Astrocyte of the cerebellum (primary cell): Measurements from ENCODE around the gene ACACA.

Experiments
- DNase-seq: peaks from one replicate; pipeline ENCODE4 v3.0.0-alpha.2; 2011; ENCODE audit warnings: low read depth
- H3K4me3 ChIP-seq: 2 replicates; pipeline ENCODE4 v1.5.1; 2011; ENCODE audit warnings: mild to moderate bottlenecking, low read depth, low read length, moderate library complexity
- in situ Hi-C: cut with HindIII; loops from 2 replicates; pipeline ENCODE4 v1.10.0; 2017; ENCODE audit warnings: low sequenced_read_pairs
- TF ChIP-seq, protein P1 (sequence below): IDR thresholded peaks from 2 replicates; pipeline ENCODE4 v1.5.1; 2012; ENCODE audit warnings: low read length, low read depth, moderate library complexity, mild to moderate bottlenecking; ENCODE audit errors: missing control alignments

ACACA gene

DNA sequence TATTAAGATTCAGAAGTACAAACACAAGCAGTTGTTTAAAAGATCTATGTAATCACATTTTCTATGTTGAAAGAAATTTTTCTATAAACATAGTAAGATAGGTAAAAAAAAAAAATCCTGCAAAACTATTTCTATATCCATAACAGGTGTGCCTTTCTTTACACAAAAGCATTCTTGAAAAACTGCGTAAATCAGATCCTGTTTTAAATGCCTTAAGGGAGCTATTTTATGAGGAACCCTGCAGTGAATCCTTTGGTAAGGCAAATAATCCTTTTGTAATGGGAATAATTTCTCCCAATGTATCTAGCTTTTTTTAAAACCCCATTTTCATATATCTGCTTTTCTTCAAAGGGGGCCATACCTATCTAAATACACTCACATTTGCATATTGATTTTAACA, 300.6 kb downstream of the ACACA start:
- no peak for DNase-seq
- H3K4me3 ChIP-seq = no peak overlapping the region
- in situ Hi-C loops = no loop called here
- TF ChIP-seq, protein P1, sequence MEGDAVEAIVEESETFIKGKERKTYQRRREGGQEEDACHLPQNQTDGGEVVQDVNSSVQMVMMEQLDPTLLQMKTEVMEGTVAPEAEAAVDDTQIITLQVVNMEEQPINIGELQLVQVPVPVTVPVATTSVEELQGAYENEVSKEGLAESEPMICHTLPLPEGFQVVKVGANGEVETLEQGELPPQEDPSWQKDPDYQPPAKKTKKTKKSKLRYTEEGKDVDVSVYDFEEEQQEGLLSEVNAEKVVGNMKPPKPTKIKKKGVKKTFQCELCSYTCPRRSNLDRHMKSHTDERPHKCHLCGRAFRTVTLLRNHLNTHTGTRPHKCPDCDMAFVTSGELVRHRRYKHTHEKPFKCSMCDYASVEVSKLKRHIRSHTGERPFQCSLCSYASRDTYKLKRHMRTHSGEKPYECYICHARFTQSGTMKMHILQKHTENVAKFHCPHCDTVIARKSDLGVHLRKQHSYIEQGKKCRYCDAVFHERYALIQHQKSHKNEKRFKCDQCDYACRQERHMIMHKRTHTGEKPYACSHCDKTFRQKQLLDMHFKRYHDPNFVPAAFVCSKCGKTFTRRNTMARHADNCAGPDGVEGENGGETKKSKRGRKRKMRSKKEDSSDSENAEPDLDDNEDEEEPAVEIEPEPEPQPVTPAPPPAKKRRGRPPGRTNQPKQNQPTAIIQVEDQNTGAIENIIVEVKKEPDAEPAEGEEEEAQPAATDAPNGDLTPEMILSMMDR = no peak

- no peak overlapping the region for H3K4me3 ChIP-seq
- TF ChIP-seq, protein P1 = no peak
- in situ Hi-C loops = no loop called here
- DNase-seq = no peak
Observed at GRCh38 chr17:37103231-37103630, 303.4 kb downstream of the ACACA start.

GRCh38 chr17:37101306-37101705, 305.3 kb downstream of the ACACA start:
- DNase-seq = no peak
- TF ChIP-seq, protein P1 = no peak
- in situ Hi-C loops = no loop called here
- no peak overlapping the region for H3K4me3 ChIP-seq

- in situ Hi-C loops = no loop called here
- no peak for DNase-seq
- TF ChIP-seq, protein P1 = no peak
- no peak overlapping the region for H3K4me3 ChIP-seq
Observed at GRCh38 chr17:37100231-37100630, 306.4 kb downstream of the ACACA start.

DNA sequence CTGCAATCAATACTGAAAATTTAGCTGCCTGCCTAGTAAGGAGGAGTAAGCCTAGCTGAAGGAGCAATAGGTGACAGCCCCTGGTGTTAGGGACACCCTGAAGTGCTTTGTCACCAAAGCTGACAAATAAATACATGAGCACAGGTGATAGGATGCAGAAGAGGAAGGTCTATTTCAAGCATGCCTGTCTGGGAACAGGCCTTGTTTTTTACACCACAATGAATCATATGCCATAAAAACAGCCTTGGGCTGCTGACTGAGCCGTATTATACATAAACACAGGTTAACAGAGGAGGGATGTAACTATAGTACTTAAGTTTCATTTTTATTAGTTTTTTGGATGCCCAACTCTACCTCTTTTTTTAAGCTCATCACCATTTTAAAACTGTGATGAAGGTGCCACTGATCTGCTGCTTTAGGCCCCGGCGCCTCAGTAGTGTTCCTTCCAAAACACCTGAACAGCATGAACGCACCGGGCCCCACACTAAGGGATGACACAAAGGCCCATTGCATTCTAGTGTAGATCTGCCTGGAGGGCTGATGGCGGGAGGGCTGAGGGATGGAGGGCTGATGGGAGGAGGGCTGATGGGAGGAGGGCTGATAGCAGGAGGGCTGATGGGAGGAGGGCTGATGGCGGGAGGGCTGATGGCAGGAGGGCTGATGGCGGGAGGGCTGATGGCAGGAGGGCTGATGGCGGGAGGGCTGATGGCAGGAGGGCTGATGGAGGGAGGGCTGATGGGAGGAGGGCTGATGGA, 307.5 kb downstream of the ACACA start:
- DNase-seq = no peak
- in situ Hi-C loops = no loop called here
- TF ChIP-seq, protein P1 = no peak
- no peak overlapping the region for H3K4me3 ChIP-seq

DNA sequence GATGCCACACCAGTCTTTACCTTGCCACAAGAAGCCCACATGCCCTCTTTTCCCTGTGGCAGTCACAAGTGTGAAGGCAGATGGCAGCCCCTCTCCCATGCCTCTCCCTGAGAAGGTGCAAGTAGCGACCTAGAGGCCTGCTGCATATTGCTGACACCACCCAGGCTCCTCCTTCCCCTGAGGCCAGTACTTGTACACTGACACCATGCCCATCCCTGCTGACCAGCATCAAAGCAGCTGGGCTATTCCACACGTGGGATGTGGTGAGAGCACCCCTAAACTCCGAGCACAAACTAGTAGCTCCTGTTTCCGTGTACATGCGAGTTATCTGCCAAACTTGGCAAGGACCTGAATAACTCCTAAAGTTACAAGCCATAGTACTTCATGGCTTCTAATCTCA, 308.5 kb downstream of the ACACA start:
- DNase-seq = no peak
- in situ Hi-C loops = no loop called here
- no peak overlapping the region for H3K4me3 ChIP-seq
- TF ChIP-seq, protein P1 = no peak
